Activated T-cell treated with anti-CD3 and anti-CD28 coated beads for 48 hours (primary cell): ENCODE results near the gene GBF1.
"Not testable (repeated sequence)": the region's sequence is repeated elsewhere in the genome, so short reads cannot be mapped to it uniquely, and the experiment has no call there.

Experiments used
- DNase-seq: peaks from one replicate; pipeline ENCODE4 v3.0.0-alpha.2; 2020; ENCODE audit warnings: low read depth

GBF1 gene

GRCh38 chr10:102231357-102232318, 13.7 kb upstream of the GBF1 start:
- peak; percentile 80 for DNase-seq

DNA sequence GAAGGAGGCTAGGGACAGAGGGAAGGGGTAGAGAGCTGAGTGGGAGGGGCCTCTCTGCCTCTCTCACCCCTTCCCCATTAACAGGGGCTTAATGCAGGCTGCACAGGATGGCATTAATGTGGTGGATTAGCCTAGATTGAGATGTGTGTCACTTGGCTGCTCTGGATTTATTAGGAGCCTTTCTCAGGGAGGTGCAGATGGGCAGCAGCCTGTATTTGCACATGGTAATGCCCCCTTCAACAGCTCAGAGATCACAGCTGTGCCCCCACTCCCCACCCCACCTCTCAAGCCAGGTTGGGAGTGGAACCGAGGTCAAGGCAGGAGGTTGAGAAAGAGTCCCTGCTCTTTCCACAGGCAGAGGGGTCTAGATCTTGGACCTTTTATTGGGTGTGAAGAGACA, 11.3 kb upstream of the GBF1 start:
- no peak for DNase-seq

- no peak for DNase-seq
Observed at GRCh38 chr10:102234888-102235597, 10.3 kb upstream of the GBF1 start.

DNA sequence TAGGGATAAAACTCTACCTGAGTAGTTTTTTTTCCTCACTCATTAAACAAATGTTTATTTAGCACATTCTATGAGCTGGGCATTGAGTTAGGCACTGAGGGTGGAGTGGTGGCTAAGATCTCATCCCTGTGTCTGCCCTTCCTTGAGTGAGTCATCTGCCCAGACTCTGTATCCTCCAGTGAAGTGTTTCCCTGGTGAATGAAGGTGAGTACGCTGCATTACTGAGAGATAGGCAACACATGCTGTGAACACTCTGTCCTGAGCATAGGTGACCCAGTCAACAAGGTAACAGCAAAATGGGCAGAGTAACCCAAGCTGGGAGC, 9.8 kb upstream of the GBF1 start:
- DNase-seq, result no peak

DNA sequence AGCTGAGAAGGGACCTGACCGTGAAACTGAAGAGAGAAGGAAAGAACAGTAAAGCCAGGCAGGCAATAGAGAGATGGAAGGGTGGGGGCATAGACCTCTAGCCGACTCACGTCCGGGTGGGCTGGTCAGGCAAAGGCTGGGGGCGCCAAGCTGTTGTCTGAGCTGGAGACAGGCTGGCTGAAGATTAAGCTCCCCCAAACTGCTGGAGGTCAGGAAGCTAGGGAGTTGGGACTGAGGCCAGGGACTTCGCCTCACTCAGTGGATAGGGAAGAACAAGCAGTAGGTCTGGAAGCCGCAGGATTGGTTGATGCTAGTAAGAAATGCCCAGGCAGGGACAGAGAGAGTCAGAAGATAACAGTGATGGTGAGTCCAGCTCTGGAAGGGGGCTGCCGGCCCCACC, 9.3 kb upstream of the GBF1 start:
- no peak for DNase-seq

DNA sequence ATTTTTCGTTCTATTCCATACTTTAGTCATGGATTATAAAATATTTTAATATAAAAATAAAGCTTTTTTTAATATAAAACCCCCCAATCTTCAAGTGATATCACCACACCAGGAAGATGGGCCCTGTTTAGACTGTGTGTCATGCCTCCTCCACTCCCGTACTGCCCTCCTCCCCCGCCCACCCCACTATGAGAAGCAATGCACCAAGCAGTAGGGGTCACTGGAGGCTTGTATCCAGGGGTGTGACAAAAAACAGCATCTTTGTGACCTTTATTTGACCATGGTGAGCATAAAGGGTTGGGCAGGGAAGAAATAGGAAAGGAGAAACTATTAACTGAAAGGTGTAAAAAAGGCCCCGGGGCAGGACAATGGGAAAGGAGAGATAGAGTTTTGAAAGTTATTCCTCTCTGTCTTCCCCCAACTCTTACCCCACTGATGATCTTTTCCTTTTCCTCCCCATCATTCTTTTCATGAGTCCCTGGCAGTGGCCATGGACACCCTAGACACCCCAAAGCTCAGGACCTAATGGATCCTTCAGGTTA, 7.5 kb upstream of the GBF1 start:
- DNase-seq, result no peak

GRCh38 chr10:102240467-102241031, 4.8 kb upstream of the GBF1 start:
- DNase-seq, result no peak

DNA sequence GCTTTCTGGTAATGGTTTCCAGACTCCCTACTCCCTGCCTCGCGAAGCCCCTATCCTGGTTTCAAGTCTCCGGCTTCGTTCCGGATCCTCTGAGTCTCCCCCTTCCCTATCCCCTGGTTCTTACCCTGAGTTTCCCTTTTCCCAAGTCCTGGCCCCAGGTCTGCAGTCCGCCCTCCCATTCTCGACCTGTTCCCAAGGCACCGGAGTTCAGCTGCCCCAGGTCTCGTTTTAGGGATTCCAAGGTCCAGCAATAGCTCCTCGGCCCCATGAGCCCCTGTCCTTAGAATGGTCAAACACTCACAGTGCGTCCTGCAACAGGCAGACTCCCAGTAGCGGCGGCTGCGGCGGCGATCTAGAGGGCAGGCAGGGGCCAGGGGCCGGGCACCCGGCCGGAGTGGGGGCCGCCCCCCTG, 4.3 kb upstream of the GBF1 start:
- no peak for DNase-seq

- DNase-seq, result peak; percentile 93
Observed at GRCh38 chr10:102241444-102242117, 3.8 kb upstream of the GBF1 start, which contains the start of gene PITX3. Gene PITX3, minus strand, starts transcription at chr10:102241512. Its CDS starts 9,432 bp downstream, at chr10:102232080.

GRCh38 chr10:102242118-102242485, 3.2 kb upstream of the GBF1 start:
- DNase-seq, result no peak

GRCh38 chr10:102243309-102243708, 2.0 kb upstream of the GBF1 start:
- DNase-seq, result no peak

- DNase-seq, result no peak
Observed at GRCh38 chr10:102245932-102246251, 560 bp downstream of the GBF1 start.

DNA sequence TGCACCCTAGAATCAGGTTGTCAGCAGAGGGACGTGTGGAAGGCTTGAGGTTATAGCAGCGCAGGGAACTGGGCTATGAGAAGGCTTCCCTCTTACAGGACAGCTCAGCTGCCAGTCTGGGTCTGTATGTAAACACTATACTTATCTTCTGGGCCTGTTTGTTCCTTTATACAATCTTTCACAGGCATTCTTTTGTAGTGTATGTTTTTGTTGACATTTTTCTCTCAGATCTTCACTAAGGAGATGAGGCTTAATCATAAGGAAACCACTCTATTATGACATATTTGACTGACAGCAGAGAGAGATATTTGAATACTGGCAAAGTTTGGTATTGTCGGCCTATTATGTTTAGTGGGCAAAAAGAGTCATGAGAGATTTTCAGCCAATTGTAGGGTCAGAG, 929 bp downstream of the GBF1 start:
- DNase-seq, result no peak

DNA sequence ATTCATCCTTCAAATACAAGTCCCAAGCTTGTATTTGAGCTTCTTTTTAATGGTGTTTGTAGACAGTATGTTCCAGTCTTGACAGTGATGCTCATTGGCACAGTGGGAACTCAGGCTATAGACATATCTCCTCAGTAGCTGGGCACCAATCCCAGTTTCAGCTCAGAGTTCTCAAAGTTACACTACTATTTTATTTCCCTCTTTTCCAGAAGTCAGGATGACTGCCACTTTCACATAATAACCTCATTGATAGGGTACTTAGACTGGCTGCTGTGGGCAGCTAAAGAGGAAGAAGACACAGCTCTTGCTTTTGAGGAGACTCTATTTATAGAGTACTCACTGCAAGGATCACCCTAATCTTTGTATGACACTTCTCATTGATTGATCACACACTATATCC, 2.4 kb downstream of the GBF1 start:
- no peak for DNase-seq

DNA sequence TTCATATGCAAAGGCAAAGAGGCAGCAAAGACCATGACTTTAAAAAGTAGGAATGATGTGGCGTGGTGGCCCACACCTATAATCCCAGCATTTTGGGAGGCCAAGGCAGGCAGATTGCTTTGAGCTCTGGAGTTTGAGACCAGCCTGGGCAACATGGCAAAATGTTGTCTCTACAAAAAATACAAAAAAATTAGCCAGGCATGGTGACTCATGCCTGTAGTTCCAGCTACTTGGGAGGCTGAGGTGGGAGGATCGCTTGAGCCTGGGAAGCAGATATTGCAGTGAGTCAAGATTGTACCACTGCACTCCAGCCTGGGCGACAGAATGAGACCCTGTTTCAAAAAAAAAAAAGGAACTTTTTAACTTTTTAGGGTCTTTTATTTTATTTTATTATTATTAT, 7.2 kb downstream of the GBF1 start:
- not testable (repeated sequence) for DNase-seq

DNA sequence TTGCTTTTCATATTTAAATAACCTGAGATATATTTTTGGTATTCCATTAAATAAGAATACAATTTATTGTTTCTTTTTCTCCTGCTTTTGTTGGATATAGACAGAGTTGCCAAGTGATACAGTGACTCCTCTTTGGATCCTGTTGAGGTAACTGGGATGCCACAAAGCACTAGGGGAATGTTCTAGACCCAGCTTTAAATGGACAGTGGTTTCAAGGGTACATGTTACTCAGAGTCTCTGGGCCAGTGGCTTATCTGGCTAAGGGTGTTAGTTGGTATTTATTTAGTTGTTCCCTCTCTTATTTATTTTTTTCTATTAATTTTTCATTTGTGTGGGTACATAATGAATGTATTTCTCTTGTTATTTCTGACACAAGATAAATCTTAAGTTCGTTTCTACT, 9.1 kb downstream of the GBF1 start:
- no peak for DNase-seq

- DNase-seq, result no peak
Observed at GRCh38 chr10:102255404-102255803, 10.1 kb downstream of the GBF1 start.

DNA sequence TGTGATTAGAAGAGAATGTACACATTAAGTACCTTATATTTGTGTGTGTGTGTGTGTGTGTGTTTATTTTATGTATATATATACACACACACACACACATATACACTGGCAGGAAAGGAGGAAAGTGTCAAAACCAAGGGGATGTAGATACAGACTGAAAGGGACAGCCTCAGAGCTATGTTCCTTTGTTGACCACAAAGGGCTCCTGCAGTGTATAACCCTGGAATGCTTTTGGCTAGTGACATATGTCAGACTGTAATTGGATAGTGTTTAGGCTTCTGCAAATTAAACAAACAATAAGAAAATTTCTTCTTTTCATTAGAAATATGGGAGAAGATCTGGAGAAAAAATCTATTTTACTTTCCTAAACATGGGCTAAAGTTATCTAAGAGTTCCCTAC, 15.9 kb downstream of the GBF1 start:
- DNase-seq, result no peak

DNA sequence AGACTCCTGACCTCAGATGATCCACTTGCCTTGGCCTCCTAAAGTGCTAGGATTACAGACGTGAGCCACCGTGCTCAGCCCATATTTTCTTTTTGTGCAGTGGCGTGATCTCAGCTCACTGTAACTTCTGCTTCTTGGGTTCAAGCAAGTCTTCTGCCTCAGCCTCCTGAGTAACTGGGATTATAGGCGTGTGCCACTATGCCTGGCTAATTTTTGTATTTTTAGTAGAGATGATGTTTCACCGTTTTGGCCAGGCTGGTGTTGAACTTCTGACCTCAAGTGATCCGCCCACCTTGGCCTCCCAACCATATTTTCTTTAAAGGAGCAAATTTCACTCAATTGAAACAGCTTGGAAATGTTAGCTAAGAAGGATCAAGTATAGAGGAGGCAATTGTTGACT, 16.5 kb downstream of the GBF1 start:
- DNase-seq, result no peak

DNA sequence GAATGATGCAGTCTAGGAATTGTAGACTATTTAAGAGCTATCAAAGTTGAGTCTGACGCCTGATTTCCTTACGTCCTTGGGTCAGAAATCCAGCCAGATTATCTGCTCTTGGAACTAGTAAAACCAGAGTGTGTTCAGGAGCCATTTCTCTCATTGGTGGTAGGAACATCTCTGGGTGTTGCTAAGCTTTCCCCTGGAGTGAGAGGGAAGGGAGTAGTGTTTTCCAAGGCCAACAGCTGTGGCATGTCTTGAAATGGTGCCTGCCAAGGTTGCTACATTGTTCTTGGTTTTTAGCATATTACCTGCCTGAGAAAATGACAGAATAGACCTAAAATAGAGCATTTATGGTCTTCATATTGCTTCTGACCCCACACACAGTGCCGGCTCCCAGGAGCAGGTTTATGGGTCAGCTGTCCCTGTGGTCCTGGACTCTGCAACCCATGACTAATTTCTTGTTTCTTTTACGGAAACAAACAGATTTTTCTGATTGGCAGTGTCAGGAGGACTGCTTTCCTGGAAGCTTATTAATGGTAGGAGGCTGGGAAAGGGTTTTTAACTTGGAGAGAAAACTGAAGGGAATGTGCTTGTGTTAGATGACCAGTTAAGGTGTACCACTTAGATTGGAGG, 17.5 kb downstream of the GBF1 start:
- DNase-seq, result no peak

GRCh38 chr10:102264371-102264770, 19.0 kb downstream of the GBF1 start:
- DNase-seq, result no peak

- no peak for DNase-seq
Observed at GRCh38 chr10:102266670-102267069, 21.3 kb downstream of the GBF1 start.
